Stimulated activated effector memory CD8-positive, alpha-beta T cell treated with anti-CD3 and anti-CD28 coated beads, Interleukin-12 subunit alpha, Interleukin-12 subunit beta, amount 100 ng/mL, for 72 hours (primary cell): ENCODE data around the gene PUDP.
"Not testable (repeated sequence)": the region's sequence is repeated elsewhere in the genome, so short reads cannot be mapped to it uniquely, and the experiment has no call there.

ENCODE experiments used
- ATAC-seq: fragments of 150-1000 bp; cut with Tn5 transposase; 2 replicates; pipeline ENCODE4 v1.10.0; 2021
- DNase-seq, 2 donors: peaks; one replicate each; pipeline ENCODE4 v3.0.0; 2021 to 2022; ENCODE audit warnings: low spot score in 2 of 2
- H3K27ac Mint-ChIP-seq: one replicate; pipeline ENCODE4 v1.8.0; 2022; ENCODE audit warnings: mild to moderate bottlenecking, mixed read lengths
- H3K36me3 Mint-ChIP-seq: one replicate; pipeline ENCODE4 v1.8.0; 2022; ENCODE audit warnings: mild to moderate bottlenecking, mixed read lengths
- H3K4me1 Mint-ChIP-seq: one replicate; pipeline ENCODE4 v1.8.0; 2022; ENCODE audit warnings: mixed read lengths
- H3K4me3 Mint-ChIP-seq: one replicate; pipeline ENCODE4 v1.8.0; 2022; ENCODE audit warnings: mild to moderate bottlenecking, mixed read lengths
- H3K9me3 Mint-ChIP-seq: one replicate; pipeline ENCODE4 v1.8.0; 2022; ENCODE audit warnings: mixed read lengths

Gene PUDP

DNA sequence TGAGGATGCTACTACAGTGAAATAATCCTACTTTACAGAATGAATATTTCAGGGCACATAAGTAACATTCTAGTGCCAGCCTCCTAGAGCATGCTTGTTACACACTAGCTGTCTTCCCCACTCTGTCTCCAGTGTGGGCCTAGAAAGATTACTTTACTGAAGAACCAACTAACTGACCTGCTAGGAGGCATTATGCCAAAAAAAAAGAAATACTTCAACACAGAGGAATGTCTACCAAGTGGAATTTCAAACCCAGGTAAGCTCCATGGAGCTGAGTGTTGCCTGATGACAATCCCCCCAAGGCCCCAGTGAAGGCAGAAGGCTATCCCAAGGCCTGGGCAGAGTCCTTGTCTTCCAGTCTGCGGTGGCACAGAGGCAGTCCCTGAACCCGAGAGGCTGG is 41.3 kb downstream of the PUDP start:
- H3K4me1 Mint-ChIP-seq = peaks cover 16% of the 10 kb centered on the region

DNA sequence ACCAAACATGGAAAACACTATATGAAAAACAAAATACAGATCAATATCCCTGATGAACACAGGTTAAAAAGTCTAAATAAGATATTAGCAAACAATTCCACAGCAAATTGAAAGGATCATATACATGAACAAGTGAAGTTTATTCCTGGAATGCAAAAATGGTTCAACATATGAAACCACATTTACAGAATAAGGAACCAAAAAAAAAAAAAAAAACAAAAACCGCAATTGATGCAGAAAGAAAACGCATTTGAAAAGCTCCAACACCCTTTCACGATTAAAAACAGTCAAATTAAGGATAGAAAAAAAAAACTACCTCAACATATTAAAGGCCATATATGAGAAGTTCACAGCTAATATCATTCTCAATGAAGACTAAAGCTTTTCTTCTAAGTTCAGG is 45.8 kb downstream of the PUDP start:
- H3K4me3 Mint-ChIP-seq = no peak overlapping the region
- peaks cover 22% of the 10 kb centered on the region for H3K36me3 Mint-ChIP-seq
- ATAC-seq = no peak
- H3K9me3 Mint-ChIP-seq = no peaks in the 10 kb centered on the region
- H3K4me1 Mint-ChIP-seq = peaks cover 5% of the 10 kb centered on the region
- DNase-seq = no peak
- no peak overlapping the region for H3K27ac Mint-ChIP-seq

More for the DNA sequence above, 41.3 kb downstream of the PUDP start:
- Mint-ChIP-seq H3K9me3 (no peaks in the 10 kb centered on the region), H3K36me3 (peaks cover 22% of the 10 kb centered on the region), H3K27ac (no peak overlapping the region), H3K4me3 (no peak overlapping the region)
- DNase-seq (no peak), ATAC-seq (no peak)

DNA sequence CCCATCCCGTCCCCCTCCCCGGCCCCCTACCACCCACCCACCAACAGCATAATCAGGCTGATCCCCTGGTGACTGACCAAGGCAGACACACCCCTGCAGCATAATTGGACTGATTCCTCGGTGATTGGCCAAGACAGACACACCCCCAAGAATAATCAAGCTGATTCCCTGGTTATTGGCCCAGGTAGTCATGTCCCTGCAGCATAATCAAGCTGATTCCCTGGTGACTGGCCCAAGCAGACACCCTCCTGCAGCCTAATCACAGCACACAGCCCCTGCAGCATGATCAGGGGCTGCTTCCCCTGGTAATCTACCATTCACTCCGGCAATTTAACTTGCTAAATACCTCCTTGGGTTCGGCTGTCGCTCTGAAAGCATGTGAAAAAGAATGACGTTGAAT is 47.9 kb downstream of the PUDP start:
- no peak overlapping the region for H3K27ac Mint-ChIP-seq

DNA sequence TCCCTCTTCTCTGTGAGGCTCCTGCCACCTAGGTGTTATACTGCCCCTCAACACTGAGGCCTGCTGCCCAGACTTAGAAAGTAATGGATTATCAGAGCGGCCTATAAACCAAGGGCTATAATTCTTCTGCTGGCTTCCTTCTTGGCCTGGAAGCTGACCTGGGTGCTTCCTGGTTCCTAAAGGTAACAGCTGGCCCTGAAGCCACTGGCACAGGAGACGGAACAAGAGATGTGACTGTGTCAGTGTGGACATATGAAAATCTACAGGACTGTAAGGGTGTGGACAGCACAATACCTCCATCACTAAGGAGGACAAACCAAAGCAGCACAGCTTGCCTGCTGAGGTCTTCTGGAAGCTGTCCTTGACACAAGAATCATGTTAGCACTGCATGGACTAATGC is 52.3 kb downstream of the PUDP start:
- H3K4me1 Mint-ChIP-seq = peaks cover 13% of the 10 kb centered on the region
- ATAC-seq, DNase-seq, H3K9me3 Mint-ChIP-seq, H3K27ac Mint-ChIP-seq, H3K36me3 Mint-ChIP-seq, H3K4me3 Mint-ChIP-seq: not testable (repeated sequence)

More for the DNA sequence above, 47.9 kb downstream of the PUDP start:
- no peak for ATAC-seq
- H3K4me1 Mint-ChIP-seq = peaks cover 5% of the 10 kb centered on the region
- H3K4me3 Mint-ChIP-seq = no peak overlapping the region
- no peaks in the 10 kb centered on the region for H3K9me3 Mint-ChIP-seq
- no peak for DNase-seq
- H3K36me3 Mint-ChIP-seq = peaks cover 17% of the 10 kb centered on the region

DNA sequence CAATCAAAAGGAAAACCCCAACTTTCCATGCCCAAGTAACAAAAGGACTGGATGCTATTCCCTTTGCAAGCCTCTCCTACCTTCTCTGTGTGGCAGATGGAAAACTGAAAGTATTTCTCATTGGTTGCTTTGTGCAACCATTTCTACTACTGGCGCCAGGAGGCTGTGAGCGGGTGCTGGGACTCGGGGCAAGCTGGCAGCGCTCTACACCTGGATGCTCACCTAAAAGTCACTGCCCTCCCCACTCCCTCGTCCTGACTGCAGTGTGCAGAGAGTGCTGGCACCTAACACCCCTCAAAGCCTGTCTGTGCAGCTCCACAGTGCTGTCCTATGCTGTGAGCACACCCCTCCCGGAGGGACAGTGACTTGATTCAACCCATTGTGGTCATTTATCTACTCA is 54.6 kb downstream of the PUDP start:
- no peak for ATAC-seq
- Mint-ChIP-seq H3K4me1 (peaks cover 28% of the 10 kb centered on the region), H3K36me3 (no peaks in the 10 kb centered on the region), H3K9me3 (no peaks in the 10 kb centered on the region), H3K27ac (no peak overlapping the region), H3K4me3 (no peak overlapping the region)
- no peak for DNase-seq

DNA sequence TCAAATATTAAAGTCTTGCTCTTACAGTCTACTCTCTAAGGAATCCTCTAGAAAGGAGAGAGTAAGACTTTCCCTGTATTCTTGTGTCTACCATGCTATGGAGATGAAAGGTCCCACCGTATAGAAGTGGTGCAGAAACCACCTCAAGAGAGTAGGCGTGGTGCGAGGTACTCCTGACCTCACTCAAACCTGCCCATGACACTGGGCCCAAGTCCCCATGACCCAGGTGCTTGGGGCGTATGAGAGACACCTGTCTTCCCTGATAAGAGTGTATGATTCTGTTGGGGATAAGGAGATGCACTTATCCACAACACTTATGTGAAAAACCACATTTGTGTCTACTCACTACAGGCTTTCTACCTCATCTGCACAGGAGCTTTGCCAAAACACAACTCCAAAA is 55.4 kb downstream of the PUDP start:
- H3K36me3 Mint-ChIP-seq = no peaks in the 10 kb centered on the region
- no peak overlapping the region for H3K27ac Mint-ChIP-seq
- H3K4me3 Mint-ChIP-seq = no peak overlapping the region
- H3K4me1 Mint-ChIP-seq = peaks cover 29% of the 10 kb centered on the region
- no peaks in the 10 kb centered on the region for H3K9me3 Mint-ChIP-seq
- no peak for ATAC-seq
- no peak for DNase-seq

DNA sequence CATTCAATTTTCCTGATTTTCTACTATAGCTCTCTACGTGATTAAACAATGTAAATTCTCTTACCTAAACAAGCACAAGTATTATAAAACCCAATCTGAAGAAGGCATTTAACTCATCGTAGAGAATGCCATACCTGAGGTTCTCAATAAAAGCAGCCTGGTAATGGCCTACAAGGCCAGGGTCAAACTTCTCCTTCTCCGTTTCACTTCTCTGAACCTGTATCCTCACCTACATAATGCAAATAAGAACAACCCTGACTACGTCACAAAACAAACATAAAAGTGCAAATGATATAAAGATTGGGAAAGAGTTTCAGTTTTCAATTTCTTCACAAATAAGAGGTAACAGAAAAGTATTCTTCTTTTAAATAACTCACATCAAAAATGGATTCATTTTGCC is 56.0 kb downstream of the PUDP start:
- no peak overlapping the region for H3K27ac Mint-ChIP-seq
- no peak overlapping the region for H3K4me3 Mint-ChIP-seq
- H3K36me3 Mint-ChIP-seq = no peaks in the 10 kb centered on the region
- no peak for ATAC-seq
- H3K9me3 Mint-ChIP-seq = no peaks in the 10 kb centered on the region
- peaks cover 28% of the 10 kb centered on the region for H3K4me1 Mint-ChIP-seq
- no peak for DNase-seq

DNA sequence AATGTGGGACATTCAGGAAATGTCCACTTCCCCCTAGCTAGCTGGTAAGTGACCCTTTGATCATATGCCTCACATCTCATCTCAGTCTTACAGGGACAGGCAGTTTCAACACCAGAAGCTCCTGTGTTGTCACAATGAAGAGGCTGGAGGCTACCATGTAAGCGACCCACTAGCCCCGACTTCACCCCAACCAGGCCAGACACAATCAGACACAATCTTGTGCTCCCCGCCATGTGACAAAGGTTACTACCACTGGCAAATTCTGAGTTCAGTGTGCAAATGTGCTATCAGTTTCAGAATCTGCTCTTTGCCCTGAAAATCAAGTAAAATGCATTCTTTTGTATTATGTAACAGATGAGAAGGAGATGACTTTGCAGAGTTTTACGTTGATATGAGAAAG is 57.3 kb downstream of the PUDP start:
- H3K9me3 Mint-ChIP-seq = no peaks in the 10 kb centered on the region
- H3K4me1 Mint-ChIP-seq = peaks cover 41% of the 10 kb centered on the region
- no peak overlapping the region for H3K27ac Mint-ChIP-seq
- ATAC-seq (no peak), DNase-seq (no peak)
- no peak overlapping the region for H3K4me3 Mint-ChIP-seq
- H3K36me3 Mint-ChIP-seq = no peaks in the 10 kb centered on the region

DNA sequence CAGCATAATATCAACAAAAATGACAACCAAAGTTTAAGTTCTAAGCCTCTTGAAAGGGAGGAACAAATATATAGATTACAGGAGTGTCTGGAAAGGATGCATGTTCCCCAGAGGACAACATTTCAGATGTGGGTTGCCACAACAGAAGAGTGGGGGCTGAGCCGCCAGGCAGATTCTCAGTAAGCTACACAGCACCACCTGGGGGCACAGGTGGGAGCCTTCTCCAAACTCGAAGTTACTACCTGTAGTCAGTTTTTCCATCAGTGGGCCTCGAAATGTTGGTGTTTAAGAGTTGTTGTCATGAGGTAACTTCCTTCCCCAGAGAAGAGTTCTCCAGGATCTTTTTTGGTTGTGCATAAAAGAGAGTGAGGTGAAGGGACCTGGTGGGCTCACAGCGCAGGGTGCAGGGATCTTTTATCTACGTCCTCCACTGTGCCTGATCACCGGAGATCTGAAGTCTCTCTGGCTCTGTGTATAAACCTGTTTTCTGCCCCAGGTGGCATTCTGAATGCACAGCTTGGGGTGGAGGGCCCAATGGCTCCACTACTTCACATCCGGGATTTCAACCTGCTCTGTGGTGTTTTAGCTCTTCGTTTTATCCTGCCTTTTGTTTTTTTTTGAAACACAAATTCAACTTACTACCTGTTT is 58.9 kb downstream of the PUDP start:
- peaks cover 2% of the 10 kb centered on the region for H3K36me3 Mint-ChIP-seq
- no peaks in the 10 kb centered on the region for H3K9me3 Mint-ChIP-seq
- no peak for DNase-seq
- H3K27ac Mint-ChIP-seq = no peak overlapping the region
- H3K4me3 Mint-ChIP-seq = no peak overlapping the region
- peaks cover 45% of the 10 kb centered on the region for H3K4me1 Mint-ChIP-seq
- no peak for ATAC-seq

DNA sequence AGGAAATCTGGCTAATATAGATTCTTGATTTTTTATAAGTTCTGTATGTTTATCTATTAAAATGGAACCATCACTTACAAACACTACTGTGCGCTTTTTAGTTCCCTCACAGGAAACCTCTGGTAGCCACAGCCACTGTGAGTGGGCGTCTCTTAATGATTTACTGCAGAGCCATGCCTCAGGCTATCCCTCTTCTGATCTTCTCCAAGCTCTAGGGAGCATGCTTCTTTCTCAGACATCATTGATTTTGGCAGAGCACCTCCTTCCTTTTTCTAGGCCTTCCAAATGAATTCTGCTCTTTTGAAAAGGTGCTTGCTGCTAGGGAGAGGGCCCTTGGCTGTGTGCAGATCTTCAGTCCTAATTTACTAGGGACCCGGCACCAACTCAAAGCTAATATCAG is 61.6 kb downstream of the PUDP start:
- DNase-seq (no peak), ATAC-seq (no peak)
- H3K4me1 Mint-ChIP-seq = peaks cover 58% of the 10 kb centered on the region
- no peak overlapping the region for H3K4me3 Mint-ChIP-seq
- peaks cover 14% of the 10 kb centered on the region for H3K36me3 Mint-ChIP-seq
- no peak overlapping the region for H3K27ac Mint-ChIP-seq
- H3K9me3 Mint-ChIP-seq = no peaks in the 10 kb centered on the region

DNA sequence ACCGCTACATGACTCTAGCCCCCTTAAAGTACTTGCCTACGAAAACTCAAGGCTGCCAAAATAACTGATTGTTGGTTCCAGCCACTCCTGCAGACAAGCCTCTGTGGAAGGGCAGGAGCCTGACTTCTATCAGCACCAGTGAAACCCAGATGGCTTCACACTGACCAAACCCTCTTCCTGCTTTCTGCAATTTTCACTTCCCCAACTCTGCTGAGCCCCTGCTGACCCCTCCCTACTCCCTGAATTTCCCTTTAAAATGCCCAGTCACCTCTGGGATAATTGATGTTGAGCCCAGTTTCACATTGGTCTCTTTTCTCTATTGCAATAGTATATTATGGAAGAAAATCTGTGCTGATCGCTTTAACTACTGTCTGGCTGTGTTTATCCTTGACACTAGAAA is 62.1 kb downstream of the PUDP start:
- Mint-ChIP-seq H3K27ac (no peak overlapping the region), H3K4me3 (no peak overlapping the region), H3K4me1 (peaks cover 58% of the 10 kb centered on the region), H3K9me3 (no peaks in the 10 kb centered on the region), H3K36me3 (peaks cover 14% of the 10 kb centered on the region)
- ATAC-seq = no peak
- DNase-seq = no peak

DNA sequence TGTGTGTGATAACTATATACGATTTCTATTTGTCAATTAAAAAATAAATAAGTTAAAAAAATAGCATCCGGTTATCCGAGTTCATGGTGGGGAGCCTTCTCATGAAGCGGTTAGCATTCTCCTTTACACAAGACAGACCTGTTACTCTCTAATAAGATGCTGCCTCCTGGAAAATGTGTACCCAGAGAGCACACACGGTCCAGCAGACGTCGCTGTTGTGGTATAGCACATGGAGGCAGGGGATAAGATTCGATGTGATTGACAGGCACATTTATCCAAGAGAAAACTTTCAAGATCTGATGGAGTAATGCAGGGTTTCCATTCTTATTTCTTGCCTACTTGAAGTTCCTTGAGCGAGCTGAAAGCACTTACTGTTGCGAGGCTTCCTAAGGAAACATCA is 63.1 kb downstream of the PUDP start:
- H3K36me3 Mint-ChIP-seq = peaks cover 14% of the 10 kb centered on the region
- H3K27ac Mint-ChIP-seq = no peak overlapping the region
- ATAC-seq = no peak
- H3K4me1 Mint-ChIP-seq = peaks cover 60% of the 10 kb centered on the region
- H3K9me3 Mint-ChIP-seq = no peaks in the 10 kb centered on the region
- DNase-seq = no peak
- H3K4me3 Mint-ChIP-seq = no peak overlapping the region

DNA sequence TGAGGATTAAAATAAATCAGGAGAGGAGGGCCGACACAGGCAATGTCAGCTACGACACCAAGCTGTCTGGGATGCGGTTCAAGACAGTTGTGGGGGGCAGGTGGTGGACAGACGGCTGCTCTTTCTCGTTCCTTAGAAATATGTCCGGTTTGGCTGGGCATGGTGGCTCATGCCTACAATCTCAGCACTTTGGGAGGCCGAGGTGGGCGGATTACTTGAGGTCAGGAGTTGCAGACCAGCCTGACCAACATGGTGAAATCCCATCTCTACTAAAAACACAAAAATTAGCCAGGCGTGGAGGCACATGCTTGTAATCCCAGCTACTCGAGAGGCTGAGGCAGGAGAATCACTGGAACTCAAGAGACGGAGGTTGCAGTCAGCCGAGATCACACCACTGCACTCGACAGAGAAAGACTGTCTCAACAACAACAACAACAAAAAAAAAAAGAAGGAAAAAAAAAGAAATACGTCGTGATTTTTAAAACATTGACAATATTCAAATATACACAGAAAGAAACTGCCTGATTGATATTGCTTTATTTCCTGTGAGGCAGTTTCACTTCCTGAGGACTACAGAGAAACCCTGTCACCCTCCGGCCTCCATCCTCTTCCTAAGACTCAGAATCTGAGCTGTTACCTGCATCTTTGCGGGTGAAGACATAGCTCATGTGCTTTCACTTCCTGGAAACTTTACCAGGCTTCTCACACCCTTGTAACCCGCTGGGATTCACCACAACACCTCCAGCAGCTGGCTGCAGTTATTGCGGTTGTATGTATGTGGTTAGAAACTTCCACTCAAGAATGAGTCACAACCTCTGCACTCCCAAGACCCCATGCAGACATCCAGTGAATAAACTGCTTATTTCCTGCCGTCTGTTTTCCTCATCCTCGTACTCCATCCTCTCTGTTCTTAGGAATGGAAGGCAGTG is 64.2 kb downstream of the PUDP start:
- peak; percentile 14 to 60 for DNase-seq
- peaks cover 52% of the 10 kb centered on the region for H3K4me1 Mint-ChIP-seq
- peaks cover 14% of the 10 kb centered on the region for H3K36me3 Mint-ChIP-seq
- peak; percentile 98 for ATAC-seq
- no peaks in the 10 kb centered on the region for H3K9me3 Mint-ChIP-seq
- H3K27ac Mint-ChIP-seq = peak overlapping the region; percentile 84
- peak overlapping the region; percentile 47 for H3K4me3 Mint-ChIP-seq

DNA sequence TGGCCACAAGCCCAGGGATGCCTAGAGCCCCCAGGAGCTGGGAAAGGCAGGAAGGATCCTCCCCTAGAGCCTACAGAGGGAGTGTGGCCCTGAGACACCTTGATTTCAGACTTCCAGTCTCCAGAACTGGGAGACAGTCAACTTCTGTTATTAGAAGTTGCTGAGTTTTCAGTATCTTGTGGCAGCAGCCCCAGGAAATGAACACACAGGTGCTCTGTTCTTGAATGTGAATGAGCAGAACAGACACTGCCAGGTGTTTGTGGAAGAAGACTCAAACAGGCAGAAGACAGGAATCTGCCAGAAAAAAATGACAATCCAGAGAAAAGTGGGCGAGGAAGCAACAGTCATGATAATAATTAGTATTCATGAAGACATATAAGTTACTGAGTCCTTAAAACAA is 64.9 kb downstream of the PUDP start:
- Mint-ChIP-seq H3K4me1 (peaks cover 46% of the 10 kb centered on the region), H3K27ac (no peak overlapping the region), H3K9me3 (no peaks in the 10 kb centered on the region), H3K36me3 (peaks cover 14% of the 10 kb centered on the region), H3K4me3 (peak overlapping the region; percentile 47)
- ATAC-seq (no peak), DNase-seq (no peak)

DNA sequence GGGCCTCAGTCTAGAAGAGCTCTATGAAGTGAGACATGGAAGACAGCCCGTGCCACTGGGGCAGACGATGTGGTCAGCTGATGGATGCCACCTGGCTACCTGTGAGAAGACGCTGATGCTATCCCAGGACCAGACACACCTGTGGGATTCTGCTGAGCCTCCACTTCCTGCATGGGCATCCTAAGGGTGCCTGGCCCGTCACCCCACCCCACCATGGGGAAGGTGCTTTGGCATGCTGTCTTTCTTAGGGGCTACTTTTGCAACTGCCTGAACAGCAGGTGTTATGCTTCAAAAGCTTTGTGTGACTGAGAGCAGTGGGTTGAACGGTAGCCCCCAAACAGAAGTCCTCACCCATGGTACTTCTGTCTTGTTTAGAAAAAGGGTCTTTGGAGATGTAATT is 65.4 kb downstream of the PUDP start:
- ATAC-seq = no peak
- Mint-ChIP-seq H3K36me3 (peaks cover 14% of the 10 kb centered on the region), H3K27ac (no peak overlapping the region), H3K4me1 (peaks cover 46% of the 10 kb centered on the region), H3K9me3 (no peaks in the 10 kb centered on the region), H3K4me3 (no peak overlapping the region)
- no peak for DNase-seq
